ENCODE results near the gene ATP5PD.

DNA sequence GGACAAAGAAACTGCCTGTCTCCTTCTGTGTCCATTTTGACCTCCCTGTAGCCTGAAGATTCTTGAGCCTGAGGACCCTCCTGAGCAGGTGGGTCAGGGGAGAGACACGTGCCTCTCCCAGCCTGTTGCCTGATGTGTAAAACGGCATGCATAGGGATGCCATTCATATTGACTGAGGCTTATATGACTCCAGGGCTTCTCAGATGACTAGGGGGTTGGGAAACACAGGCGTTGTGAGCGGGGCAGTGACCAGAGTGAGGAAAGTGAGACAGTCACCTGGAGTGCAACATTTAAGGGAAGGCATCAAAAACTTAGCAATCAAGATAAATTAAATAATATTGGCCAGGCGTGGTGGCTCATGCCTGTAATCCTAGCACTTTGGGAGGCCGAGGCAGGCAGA is 35.9 kb upstream of the ATP5PD start:
- TF ChIP-seq POLR2A (IDR thresholded peaks at IDR 0.05) (no peak), EP300 (IDR thresholded peaks at IDR 0.05) (no peak)
- TF ChIP-seq, protein P1, sequence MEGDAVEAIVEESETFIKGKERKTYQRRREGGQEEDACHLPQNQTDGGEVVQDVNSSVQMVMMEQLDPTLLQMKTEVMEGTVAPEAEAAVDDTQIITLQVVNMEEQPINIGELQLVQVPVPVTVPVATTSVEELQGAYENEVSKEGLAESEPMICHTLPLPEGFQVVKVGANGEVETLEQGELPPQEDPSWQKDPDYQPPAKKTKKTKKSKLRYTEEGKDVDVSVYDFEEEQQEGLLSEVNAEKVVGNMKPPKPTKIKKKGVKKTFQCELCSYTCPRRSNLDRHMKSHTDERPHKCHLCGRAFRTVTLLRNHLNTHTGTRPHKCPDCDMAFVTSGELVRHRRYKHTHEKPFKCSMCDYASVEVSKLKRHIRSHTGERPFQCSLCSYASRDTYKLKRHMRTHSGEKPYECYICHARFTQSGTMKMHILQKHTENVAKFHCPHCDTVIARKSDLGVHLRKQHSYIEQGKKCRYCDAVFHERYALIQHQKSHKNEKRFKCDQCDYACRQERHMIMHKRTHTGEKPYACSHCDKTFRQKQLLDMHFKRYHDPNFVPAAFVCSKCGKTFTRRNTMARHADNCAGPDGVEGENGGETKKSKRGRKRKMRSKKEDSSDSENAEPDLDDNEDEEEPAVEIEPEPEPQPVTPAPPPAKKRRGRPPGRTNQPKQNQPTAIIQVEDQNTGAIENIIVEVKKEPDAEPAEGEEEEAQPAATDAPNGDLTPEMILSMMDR (IDR thresholded peaks at IDR 0.05), result no peak
